MCF 10A (cell line): ENCODE measurements around the gene PTPRO. TPM values are rescaled to one million over a fixed set of nuclear protein-coding genes. Genes with fewer than 3 reads are reported as not detected.

Experiments used
- BruUV-seq: library from RNA; stranded (reverse); fragments of 400-500 nt; replicated peaks from 2 replicates; lab custom pipeline; 2021; lab: Mats Ljungman, UMichigan
- CTCF ChIA-PET: fragments of 300-600 bp; sonication (Branson Sonifier 250); formaldehyde crosslinking; extraction: SDS; loops from one replicate; lab custom pipeline; 2021; ENCODE audit warnings: antibody characterized with exemption, inconsistent platforms; lab: Yijun Ruan, JAX
- POLR2A ChIA-PET: fragments of 300-600, 350-650 bp; sonication (Branson Sonifier 250); formaldehyde crosslinking; extraction: SDS; loops from one replicate; lab custom pipeline; 2020; ENCODE audit warnings: antibody characterized with exemption, inconsistent platforms; lab: Yijun Ruan, JAX
- DNase-seq: peaks from one replicate; pipeline ENCODE4 v3.0.0-alpha.2; 2018; ENCODE audit not compliant: unreplicated experiment
- H3K27ac Mint-ChIP-seq: one replicate; pipeline ENCODE4 v1.8.0; 2022; ENCODE audit warnings: mild to moderate bottlenecking, low read depth, mixed read lengths; ENCODE audit not compliant: unreplicated experiment
- H3K27me3 Mint-ChIP-seq: one replicate; pipeline ENCODE4 v1.8.0; 2022; ENCODE audit warnings: mixed read lengths; ENCODE audit not compliant: insufficient read depth, unreplicated experiment
- H3K36me3 Mint-ChIP-seq: one replicate; pipeline ENCODE4 v1.8.0; 2022; ENCODE audit warnings: mild to moderate bottlenecking, moderate library complexity, mixed read lengths; ENCODE audit not compliant: insufficient read depth, unreplicated experiment
- H3K4me1 Mint-ChIP-seq: one replicate; pipeline ENCODE4 v1.8.0; 2022; ENCODE audit warnings: mixed read lengths; ENCODE audit not compliant: insufficient read depth, unreplicated experiment
- H3K4me3 Mint-ChIP-seq: one replicate; pipeline ENCODE4 v1.8.0; 2022; ENCODE audit warnings: mild to moderate bottlenecking, moderate library complexity, mixed read lengths; ENCODE audit not compliant: unreplicated experiment
- H3K9me3 Mint-ChIP-seq: one replicate; pipeline ENCODE4 v1.8.0; 2022; ENCODE audit warnings: mixed read lengths; ENCODE audit not compliant: unreplicated experiment
- intact Hi-C: fragments of 100-400 bp; cut with micrococcal nuclease; formaldehyde crosslinking; loops from 2 replicates; pipeline ENCODE4 v1.14.1; 2022
- total RNA-seq: library from RNA; stranded (reverse); gene quantifications from 2 replicates; pipeline ENCODE4 v1.2.3, GENCODE V29; 2022
- TF ChIP-seq, protein P1 (sequence below): fragments of 200-600 bp; IDR thresholded peaks from one replicate; pipeline ENCODE4 v1.8.0; 2022; ENCODE audit warnings: antibody characterized with exemption, mild to moderate bottlenecking; ENCODE audit not compliant: unreplicated experiment

Gene PTPRO
- total RNA-seq, 1 experiment from 2014 or later, result 2.2 TPM

DNA sequence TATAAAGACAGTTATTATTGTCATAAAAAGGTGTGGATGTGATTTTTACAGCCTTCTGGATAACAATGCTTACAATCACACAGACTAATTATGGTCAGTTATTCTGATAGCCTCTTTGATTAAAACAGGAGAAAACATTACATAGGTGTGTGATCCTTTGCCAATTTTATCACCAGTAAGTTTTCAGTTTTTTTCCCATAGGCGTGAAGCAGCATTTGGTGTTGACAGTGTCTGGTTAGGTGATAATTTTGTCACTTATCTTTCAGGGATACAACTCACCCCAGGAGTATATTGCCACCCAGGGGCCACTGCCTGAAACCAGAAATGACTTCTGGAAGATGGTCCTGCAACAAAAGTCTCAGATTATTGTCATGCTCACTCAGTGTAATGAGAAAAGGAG, 258.1 kb downstream of the PTPRO start:
- CTCF ChIA-PET, result interaction anchor here (0.6 to 8.7 kb wide), 4 partner anchors 11 to 262 kb away, joined by 3 to 218 read pairs (median 4); no protein-coding TSS in a partner anchor
- BruUV-seq, result no TSS peak

DNA sequence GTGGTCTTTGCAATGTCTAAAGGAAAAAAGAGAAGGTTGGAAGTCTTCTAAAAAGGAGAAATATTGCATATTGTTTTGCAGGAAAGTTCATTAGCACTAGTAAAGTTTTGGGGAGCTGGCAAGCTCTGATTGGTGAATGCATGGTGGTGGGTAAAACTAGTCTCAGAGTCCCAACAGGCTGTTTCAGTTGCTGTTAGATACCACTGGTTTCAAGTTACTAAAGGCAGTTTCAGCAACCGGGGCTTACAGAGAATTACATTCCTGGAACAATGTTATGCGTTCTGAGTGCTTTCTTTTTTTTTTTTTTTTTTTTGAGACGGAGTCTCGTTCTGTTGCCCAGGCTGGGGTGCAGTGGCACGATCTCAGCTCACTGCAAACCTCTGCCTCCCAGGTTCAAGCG, 258.7 kb downstream of the PTPRO start:
- no peaks in the 10 kb centered on the region for H3K27me3 Mint-ChIP-seq
- no peaks in the 10 kb centered on the region for H3K4me1 Mint-ChIP-seq
- no peak overlapping the region for H3K27ac Mint-ChIP-seq
- H3K4me3 Mint-ChIP-seq, result no peak overlapping the region
- CTCF ChIA-PET, result interaction anchor here (0.6 to 8.7 kb wide), 3 partner anchors 50 to 262 kb away, joined by 3 to 218 read pairs (median 5); no protein-coding TSS in a partner anchor
- DNase-seq, result no peak
- no peaks in the 10 kb centered on the region for H3K36me3 Mint-ChIP-seq
- intact Hi-C loops, result loop anchor here (10.0 kb wide), 1 partner anchor 586 kb away; no protein-coding TSS in a partner anchor
- no peaks in the 10 kb centered on the region for H3K9me3 Mint-ChIP-seq
- POLR2A ChIA-PET, result interaction anchor here (0.6 kb wide), 1 partner anchor 342 kb away, joined by 3 read pairs; no protein-coding TSS in a partner anchor
- BruUV-seq, result no TSS peak
- TF ChIP-seq, protein P1, sequence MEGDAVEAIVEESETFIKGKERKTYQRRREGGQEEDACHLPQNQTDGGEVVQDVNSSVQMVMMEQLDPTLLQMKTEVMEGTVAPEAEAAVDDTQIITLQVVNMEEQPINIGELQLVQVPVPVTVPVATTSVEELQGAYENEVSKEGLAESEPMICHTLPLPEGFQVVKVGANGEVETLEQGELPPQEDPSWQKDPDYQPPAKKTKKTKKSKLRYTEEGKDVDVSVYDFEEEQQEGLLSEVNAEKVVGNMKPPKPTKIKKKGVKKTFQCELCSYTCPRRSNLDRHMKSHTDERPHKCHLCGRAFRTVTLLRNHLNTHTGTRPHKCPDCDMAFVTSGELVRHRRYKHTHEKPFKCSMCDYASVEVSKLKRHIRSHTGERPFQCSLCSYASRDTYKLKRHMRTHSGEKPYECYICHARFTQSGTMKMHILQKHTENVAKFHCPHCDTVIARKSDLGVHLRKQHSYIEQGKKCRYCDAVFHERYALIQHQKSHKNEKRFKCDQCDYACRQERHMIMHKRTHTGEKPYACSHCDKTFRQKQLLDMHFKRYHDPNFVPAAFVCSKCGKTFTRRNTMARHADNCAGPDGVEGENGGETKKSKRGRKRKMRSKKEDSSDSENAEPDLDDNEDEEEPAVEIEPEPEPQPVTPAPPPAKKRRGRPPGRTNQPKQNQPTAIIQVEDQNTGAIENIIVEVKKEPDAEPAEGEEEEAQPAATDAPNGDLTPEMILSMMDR, result no peak

More for the DNA sequence above, 258.1 kb downstream of the PTPRO start:
- POLR2A ChIA-PET, result interaction anchor here (0.6 kb wide), 1 partner anchor 341 kb away, joined by 3 read pairs; no protein-coding TSS in a partner anchor
- DNase-seq, result no peak
- intact Hi-C loops, result loop anchor here (10.0 kb wide), 1 partner anchor 586 kb away; no protein-coding TSS in a partner anchor
- H3K4me1 Mint-ChIP-seq, result no peaks in the 10 kb centered on the region
- H3K9me3 Mint-ChIP-seq, result no peaks in the 10 kb centered on the region
- no peaks in the 10 kb centered on the region for H3K27me3 Mint-ChIP-seq
- H3K27ac Mint-ChIP-seq, result no peak overlapping the region
- H3K36me3 Mint-ChIP-seq, result no peaks in the 10 kb centered on the region
- TF ChIP-seq, protein P1, result no peak
- H3K4me3 Mint-ChIP-seq, result no peak overlapping the region

DNA sequence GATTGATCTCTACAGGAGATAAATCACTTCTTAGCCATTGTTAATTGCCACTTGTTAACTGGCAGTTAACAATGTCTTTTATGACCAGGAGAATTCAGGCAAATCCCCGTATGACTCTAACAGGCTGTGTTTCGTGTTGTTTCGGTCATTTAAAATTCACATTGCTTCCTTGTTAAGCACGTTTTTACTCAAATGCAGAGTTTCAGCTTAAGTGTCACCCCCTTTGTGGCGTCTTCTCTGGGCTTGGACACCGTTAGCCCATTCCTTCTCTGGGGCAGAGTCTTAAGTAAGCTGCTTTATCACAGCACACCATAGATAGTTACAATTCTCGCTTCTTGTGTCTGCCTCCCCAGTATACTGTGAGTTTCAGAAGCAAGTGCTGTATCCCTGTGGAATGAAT, 261.5 kb downstream of the PTPRO start:
- no peak for DNase-seq
- no TSS peak for BruUV-seq
- H3K27ac Mint-ChIP-seq, result peak overlapping the region; percentile 12
- H3K4me3 Mint-ChIP-seq, result no peak overlapping the region
- ChIA-PET CTCF (interaction anchor here (0.6 to 14.2 kb wide), 25 partner anchors 8 to 783 kb away, joined by 3 to 222 read pairs (median 6); no protein-coding TSS in a partner anchor), POLR2A (interaction anchor here (0.9 to 1.5 kb wide), 4 partner anchors 13 to 305 kb away, joined by 3 to 7 read pairs (median 4); no protein-coding TSS in a partner anchor)
- intact Hi-C loops, result loop anchor here (1.0 to 10.0 kb wide), 5 partner anchors 52 to 589 kb away; no protein-coding TSS in a partner anchor
- no peaks in the 10 kb centered on the region for H3K4me1 Mint-ChIP-seq
- H3K9me3 Mint-ChIP-seq, result no peaks in the 10 kb centered on the region
- no peaks in the 10 kb centered on the region for H3K27me3 Mint-ChIP-seq
- no peaks in the 10 kb centered on the region for H3K36me3 Mint-ChIP-seq
- TF ChIP-seq, protein P1, result no peak

DNA sequence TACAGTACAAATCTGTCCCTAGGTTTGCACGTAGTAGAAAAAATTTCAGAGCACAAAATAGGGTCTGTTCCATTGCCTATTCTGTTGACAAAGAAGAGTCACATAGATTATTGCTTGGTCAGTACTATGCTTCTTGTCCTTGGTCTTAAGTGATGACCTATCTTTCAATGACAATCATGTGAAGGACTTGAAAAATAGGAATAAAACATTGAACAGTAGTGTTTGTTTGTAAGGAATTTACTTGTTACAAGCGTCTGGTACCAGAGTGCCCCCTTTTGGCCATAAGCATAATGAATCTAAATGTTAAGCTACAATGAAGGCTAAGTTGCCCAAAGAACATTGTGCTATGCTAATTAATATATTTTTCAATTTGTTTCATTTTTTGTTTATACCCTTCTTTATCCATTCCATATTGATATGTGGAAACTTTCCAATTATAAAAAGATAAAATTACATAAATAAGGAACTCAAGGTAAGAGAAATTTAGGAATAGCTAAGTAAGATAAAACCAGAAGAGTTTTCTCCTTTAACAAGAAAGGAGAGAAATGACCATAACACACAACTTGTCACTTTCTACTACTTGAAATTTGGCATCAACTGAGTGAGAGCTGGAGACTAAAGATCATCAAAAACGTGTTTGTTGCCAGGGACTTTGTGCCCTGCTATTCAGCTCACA, 262.2 kb downstream of the PTPRO start:
- TF ChIP-seq, protein P1, result peak; percentile 62
- peak; percentile 70 for DNase-seq
- Mint-ChIP-seq H3K36me3 (no peaks in the 10 kb centered on the region), H3K4me3 (no peak overlapping the region), H3K4me1 (no peaks in the 10 kb centered on the region), H3K27ac (peak overlapping the region; percentile 12), H3K9me3 (no peaks in the 10 kb centered on the region), H3K27me3 (no peaks in the 10 kb centered on the region)
- no TSS peak for BruUV-seq
- ChIA-PET CTCF (interaction anchor here (0.6 to 14.2 kb wide), 50 partner anchors 9 to 1544 kb away, joined by 3 to 222 read pairs (median 4); no protein-coding TSS in a partner anchor), POLR2A (interaction anchor here (0.6 to 1.5 kb wide), 10 partner anchors 12 to 309 kb away, joined by 3 to 7 read pairs (median 3); partner anchors contain the start of gene STRAP)
- intact Hi-C loops, result loop anchor here (1.0 to 10.0 kb wide), 5 partner anchors 52 to 590 kb away; no protein-coding TSS in a partner anchor
